B cell (primary cell): Measurements from ENCODE around the gene TALDO1.

Source experiments
- CTCF ChIP-seq: fragments of 200-600 bp; IDR thresholded peaks from one replicate; pipeline ENCODE4 v1.8.0; 2022; ENCODE audit warnings: antibody characterized with exemption, mild to moderate bottlenecking
- EZH2 ChIP-seq: IDR thresholded peaks from 2 replicates; pipeline ENCODE4 v1.6.1; 2012; ENCODE audit warnings: borderline replicate concordance, low read depth, mild to moderate bottlenecking, moderate library complexity, low read length; ENCODE audit not compliant: insufficient read depth, poor library complexity, severe bottlenecking

DNA sequence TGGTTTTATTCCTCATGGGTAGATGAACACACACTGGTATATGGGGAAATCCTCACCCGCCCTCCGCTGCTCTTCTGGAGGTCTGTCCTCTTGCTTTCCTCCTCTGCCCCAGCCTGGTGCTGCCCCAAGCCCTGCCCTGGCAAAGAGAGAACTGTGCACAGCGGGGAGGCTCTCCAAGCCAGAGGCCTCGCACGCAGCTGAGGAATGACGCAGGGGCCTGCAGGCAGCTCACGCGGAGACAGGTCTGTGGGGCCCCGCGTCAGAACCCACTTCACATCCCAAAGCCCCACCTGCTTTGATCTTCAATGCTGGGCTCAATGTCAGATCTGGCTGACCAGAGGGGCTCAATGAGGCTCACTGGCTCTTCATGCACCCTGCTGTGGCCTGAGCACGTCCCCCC, 20.0 kb downstream of the TALDO1 start:
- TF ChIP-seq EZH2 = no peak
- no peak for TF ChIP-seq CTCF
